Renal cortical epithelial cell (primary cell): Measurements from ENCODE around the gene NPFFR2. TPM values are rescaled to one million over a fixed set of nuclear protein-coding genes. Genes with fewer than 3 reads are reported as not detected.
A peak's percentile ranks its signal among the peaks of the same experiment; 100 is the strongest.
"Not testable (repeated sequence)": the region's sequence is repeated elsewhere in the genome, so short reads cannot be mapped to it uniquely, and the experiment has no call there.

Experiments used
- DNase-seq: peaks from one replicate; pipeline ENCODE4 v3.0.0-alpha.2; 2011; ENCODE audit warnings: low read depth
- total RNA-seq: library from RNA; depleted of rRNA; stranded (reverse); fragments of >200 nt; gene quantifications from 2 replicates; pipeline ENCODE4 v1.2.3, GENCODE V29; 2014

Gene NPFFR2
- total RNA-seq, result 2.7 and 34.0 TPM in 2 replicates

GRCh38 chr4:72031868-72032608 is at the start of gene NPFFR2:
TSS of gene NPFFR2 (plus strand) at chr4:72032000. CDS start at chr4:72128592, 96,592 bp downstream.
- DNase-seq, result peak; percentile 33

- peak; percentile 33 for DNase-seq
Measured at GRCh38 chr4:71992571-71993312, 39.1 kb upstream of the NPFFR2 start.

DNA sequence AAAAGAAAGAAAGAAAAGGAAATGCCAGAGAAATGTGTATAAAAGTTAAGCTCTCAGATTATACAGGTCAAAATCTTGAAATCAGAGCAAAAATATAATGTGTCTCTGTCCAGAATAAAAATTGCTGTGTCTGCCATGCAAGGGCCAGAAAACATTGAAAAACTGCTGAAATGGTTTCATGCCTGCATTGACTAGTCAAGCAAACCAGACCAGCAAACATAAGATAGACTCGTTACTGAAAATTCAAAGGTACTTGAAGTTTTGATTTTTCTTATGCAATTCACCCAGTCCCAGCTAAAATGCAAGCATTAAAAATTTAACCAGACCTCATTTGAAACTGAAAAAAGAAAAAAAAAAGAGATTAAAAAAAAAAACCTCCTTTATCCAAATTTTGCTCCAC is 37.2 kb upstream of the NPFFR2 start:
- DNase-seq, result no peak

GRCh38 chr4:71995297-71995696 is 36.5 kb upstream of the NPFFR2 start:
- no peak for DNase-seq

- peak; percentile 83 for DNase-seq
Measured at GRCh38 chr4:72006586-72006985, 25.2 kb upstream of the NPFFR2 start.

- no peak for DNase-seq
Measured at GRCh38 chr4:72011906-72012305, 19.9 kb upstream of the NPFFR2 start.

DNA sequence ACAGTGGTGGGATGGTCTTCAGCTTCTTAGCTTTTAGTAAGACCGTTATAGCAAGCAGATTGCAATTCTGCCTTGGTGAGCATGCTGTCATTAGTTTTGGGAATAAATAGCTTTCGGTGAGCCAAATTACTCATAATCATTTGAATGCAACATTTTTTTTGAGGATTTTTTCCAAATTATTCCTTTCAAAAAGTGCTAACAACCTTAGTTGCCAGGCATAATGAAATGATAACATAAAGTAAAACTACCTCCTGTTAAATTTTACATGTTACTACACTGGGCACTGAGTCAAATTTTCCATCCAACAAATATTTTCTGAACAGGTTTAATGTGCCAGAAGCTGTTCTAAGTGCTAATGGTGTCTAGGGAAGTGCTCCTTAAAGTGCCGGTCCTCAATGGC is 15.8 kb upstream of the NPFFR2 start:
- DNase-seq, result no peak

- DNase-seq, result no peak
Measured at GRCh38 chr4:72019688-72020087, 12.1 kb upstream of the NPFFR2 start.

- no peak for DNase-seq
Measured at GRCh38 chr4:72022553-72022952, 9.2 kb upstream of the NPFFR2 start.

DNA sequence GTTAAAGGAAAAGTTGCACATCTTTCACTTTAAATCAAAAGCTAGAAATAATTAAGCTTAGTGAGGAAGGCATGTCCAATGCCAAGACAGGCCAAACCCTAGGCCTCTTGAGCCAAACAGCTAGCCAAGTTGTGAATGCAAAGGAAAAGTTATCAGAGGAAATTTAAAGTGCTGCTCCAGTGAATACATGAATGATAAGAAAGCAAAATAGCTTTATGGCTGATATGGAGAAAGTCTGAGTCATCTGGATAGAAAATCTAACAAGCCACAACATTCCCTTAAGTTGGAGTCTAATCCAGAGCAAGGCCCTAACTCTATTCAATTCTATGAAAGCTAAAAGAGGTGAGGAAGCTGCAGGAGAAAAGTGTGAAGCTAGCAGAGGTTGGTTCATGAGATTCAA is 23.8 kb downstream of the NPFFR2 start:
- no peak for DNase-seq

DNA sequence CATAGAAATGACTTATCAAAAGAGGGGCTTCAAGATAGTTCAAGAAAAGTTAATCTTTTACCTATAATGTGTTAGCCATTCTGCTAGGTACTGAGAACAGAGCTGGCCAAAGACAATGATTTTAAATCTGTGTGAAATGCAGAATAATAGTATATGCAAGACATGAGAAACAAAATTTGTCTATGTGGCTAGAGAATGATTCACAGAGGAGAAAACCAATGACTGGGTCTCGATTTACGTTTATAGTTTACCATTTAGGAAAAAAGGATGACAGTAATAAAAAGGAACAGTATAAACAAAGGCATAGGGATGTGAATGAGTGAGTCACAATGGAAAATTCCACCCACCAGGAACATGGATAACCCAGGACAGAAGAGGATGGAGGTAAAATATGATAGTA is 31.9 kb downstream of the NPFFR2 start:
- peak; percentile 87 for DNase-seq

DNA sequence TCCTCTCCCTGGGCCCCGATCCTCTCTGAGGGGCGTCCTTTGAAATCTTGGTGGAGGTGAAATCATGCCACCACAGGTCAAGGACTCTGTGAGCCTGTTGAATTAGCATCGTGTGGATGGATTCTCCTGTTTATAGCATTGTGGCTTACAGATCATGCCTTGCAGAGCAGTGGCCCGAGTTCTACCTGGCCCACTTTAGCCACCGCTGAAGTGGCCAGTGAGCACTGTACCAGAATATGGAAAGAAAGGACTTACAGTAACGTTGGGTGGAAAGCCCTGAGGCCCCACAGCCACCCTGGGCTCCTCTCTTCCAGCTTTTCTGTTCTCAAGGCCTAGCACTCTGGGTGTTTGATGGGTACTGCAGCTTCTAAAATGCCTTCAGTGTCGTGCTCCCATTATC is 35.3 kb downstream of the NPFFR2 start:
- DNase-seq, result no peak

GRCh38 chr4:72073816-72074215 is 42.0 kb downstream of the NPFFR2 start:
- DNase-seq, result no peak

DNA sequence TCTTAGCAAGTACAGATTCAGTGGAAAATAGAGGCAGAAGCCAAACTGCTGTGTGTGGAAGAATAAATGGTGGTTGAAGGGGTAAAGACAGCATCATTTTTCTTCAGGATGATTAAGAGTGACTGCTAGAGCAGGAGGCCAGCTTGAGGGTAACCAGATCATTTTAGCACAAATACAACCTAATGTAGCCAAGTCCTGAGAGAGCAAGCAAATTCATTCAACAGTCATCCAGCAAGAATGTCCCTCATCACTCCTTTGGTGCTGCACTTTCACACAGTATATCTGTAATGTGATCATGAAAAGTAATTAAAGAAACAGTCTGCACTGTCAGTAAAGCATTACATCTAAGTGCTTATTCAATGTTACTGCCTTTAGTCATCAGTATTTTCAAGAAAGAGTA is 44.8 kb downstream of the NPFFR2 start:
- peak; percentile 96 for DNase-seq

DNA sequence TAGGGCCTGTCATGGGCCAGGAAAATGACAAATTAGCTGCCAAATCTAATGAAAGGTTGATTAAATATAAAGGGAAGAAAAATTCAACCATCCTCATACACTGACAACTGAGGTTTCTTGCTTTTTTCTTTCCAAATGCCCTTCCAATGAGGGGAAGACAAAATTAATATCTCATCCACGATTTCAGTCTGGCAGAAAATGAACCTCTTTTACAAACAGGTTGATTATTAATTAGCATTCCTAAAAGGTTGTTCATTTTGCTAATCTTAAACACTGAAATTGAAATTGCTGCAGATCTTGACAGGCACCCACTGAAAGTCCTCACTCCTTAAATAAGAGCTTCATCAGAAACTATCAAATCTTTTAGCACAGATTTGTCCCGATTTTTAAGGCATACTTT is 45.5 kb downstream of the NPFFR2 start:
- DNase-seq, result peak; percentile 53

GRCh38 chr4:72084587-72085011 is 52.8 kb downstream of the NPFFR2 start:
- DNase-seq, result peak; percentile 63

GRCh38 chr4:72090606-72091005 is 58.8 kb downstream of the NPFFR2 start:
- DNase-seq, result not testable (repeated sequence)

- no peak for DNase-seq
Measured at GRCh38 chr4:72094059-72094797, 62.4 kb downstream of the NPFFR2 start.

DNA sequence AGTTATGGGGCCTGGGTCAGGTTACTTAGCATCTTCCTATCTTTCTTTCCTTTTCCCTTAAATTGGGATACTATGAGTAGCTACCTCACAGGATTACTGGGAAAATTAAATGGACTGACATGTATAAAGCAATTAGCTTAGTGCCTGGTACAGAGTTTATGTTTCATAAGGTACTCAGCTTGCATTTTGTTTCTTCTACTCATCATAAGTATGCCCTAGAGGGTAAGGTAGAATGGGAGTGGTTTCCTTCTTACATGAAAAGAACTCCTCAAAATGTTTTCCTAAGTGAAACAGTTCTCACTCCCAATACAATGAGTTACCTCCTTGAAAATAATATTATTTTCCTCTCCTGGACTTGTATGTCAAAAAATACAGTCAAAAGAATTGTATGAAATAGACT is 75.7 kb downstream of the NPFFR2 start:
- peak; percentile 27 for DNase-seq

DNA sequence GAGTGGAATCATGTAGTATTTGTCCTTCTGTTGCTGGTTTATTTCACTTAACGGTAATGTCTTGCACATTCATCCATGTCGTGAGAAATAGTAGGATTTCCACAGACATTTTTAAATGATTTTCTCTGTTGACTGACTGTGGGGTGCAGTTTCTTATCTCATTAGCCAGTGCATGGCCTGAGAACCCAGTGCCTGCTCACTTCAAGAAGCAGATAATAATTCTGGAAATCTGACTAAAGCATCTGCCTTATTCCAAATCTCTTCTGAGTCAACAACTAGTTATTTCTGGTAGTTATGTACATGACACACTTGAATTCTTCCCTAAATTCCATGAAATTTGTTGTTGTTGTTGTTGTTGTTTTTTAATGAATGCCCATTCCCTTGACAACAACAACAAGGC is 77.6 kb downstream of the NPFFR2 start:
- no peak for DNase-seq

- no peak for DNase-seq
Measured at GRCh38 chr4:72109959-72110497, 78.2 kb downstream of the NPFFR2 start.

- no peak for DNase-seq
Measured at GRCh38 chr4:72110886-72111285, 79.1 kb downstream of the NPFFR2 start.
